KBM-7 (cell line): Measurements from ENCODE around the gene RPS2.
A peak's percentile ranks its signal among the peaks of the same experiment; 100 is the strongest.
"Not testable (repeated sequence)": the region's sequence is repeated elsewhere in the genome, so short reads cannot be mapped to it uniquely, and the experiment has no call there.

Source experiments
- DNase-seq: peaks from one replicate; pipeline ENCODE4 v3.0.0-alpha.2; 2015
- in situ Hi-C: fragments of 300-500 bp; cut with MboI; formaldehyde crosslinking; loops from 2 replicates; pipeline ENCODE4 v1.14.3; 2020; ENCODE audit warnings: low sequenced_read_pairs, low pct_unique_long_range_greater_than_20kb, mixed read lengths

Gene RPS2

DNA sequence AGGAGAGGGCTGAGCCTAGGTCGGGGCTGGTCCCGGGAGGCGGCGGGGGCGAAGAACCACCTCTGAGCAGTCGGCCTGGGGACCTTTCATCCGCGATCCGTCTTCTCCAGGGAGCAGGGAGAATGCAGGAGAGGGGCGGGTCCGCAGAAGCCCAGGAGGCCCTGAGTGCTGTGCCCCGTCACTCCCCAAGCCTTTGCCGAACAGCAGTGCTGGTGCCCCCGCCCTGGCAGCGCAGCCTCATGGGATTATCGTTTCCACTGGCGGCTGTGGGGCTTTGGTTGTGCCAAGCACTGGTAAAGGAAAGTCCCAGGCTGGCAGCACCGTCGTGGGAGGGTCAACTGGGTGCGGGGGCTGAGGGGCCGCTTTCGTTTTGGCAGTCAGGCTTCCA lies 7.9 kb upstream of the RPS2 start:
- in situ Hi-C loops, result no loop called here
- DNase-seq, result no peak

DNA sequence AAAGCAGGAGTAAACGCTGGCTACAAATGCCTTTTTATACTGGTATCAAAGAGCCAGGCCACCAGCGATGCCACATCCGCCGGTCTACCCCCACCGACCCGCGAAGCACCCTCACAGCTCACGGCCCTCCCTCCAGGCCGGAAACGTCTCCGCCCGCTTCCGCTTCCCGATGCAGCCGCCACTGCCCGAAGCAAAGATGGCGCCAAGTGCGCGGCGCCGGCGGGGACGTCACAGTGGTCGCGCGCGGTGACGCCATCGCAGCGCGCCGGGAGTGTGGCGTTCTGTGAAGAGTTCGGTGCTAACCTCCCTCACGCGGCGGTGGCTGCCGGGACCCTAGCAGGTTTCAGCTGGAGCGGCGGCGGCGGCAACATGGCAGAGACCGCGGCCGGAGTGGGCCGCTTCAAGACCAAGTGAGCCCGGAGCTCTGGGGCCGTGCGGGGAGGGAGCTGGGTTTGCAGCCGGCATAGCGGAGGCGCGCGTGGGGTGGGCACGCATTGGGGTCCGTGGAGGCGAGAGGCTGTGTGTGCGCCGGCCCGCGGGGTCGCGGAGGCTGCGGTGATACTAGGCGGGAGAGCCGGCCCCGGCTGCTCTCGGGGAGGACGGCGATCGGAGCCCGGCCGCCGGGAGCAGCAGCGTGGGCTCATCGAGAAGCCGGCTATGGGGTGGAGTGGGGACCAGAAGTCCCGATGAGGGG lies 7.3 kb upstream of the RPS2 start, which contains the start of gene TBL3:
Gene TBL3 (plus strand): TSS at position 258 of the 694 bp plus-strand sequence. CDS start 112 bp downstream, at position 370.
- in situ Hi-C loops, result no loop called here
- peak; percentile 97 for DNase-seq

GRCh38 chr16:1968146-1968953 lies 3.7 kb upstream of the RPS2 start:
- in situ Hi-C loops, result no loop called here
- DNase-seq, result no peak

DNA sequence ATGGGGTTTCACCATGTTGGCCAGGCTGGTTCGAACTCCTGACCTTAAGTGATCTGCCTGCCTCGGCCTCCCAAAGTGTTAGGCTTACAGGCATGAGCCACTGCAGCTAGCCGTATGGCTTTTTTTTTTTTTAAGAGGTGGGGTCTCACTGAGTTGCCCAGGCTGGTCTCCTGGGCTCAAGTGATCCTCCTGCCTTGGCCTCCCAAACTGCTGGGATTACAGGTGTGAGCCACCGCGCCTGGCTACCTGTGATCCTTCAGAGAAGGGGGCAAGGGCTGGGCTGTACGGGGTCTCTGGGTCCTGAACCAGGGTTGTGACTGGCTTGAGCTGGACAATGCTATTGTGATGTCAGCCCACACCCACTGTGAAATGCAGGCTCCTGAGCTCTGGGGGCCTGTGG lies 1.8 kb upstream of the RPS2 start, which contains the start of gene RNF151:
Gene RNF151 (plus strand): TSS at position 397 of the 400 bp plus-strand sequence. CDS start 26 bp downstream, outside the sequence.
- DNase-seq, result no peak
- in situ Hi-C loops, result no loop called here

GRCh38 chr16:1965396-1966001 lies 873 bp upstream of the RPS2 start:
- no peak for DNase-seq
- in situ Hi-C loops, result no loop called here

GRCh38 chr16:1963806-1964505 lies 670 bp downstream of the RPS2 start:
- in situ Hi-C loops, result no loop called here
- peak; percentile 50 for DNase-seq

GRCh38 chr16:1962161-1963153 lies 2.2 kb downstream of the RPS2 start:
- DNase-seq, in situ Hi-C loops: not testable (repeated sequence)

- in situ Hi-C loops, result no loop called here
- peak; percentile 43 for DNase-seq
Measured at GRCh38 chr16:1961651-1962067, 3.0 kb downstream of the RPS2 start.

GRCh38 chr16:1960665-1961630 lies 3.7 kb downstream of the RPS2 start:
- in situ Hi-C loops, result no loop called here
- peak; percentile 80 for DNase-seq

DNA sequence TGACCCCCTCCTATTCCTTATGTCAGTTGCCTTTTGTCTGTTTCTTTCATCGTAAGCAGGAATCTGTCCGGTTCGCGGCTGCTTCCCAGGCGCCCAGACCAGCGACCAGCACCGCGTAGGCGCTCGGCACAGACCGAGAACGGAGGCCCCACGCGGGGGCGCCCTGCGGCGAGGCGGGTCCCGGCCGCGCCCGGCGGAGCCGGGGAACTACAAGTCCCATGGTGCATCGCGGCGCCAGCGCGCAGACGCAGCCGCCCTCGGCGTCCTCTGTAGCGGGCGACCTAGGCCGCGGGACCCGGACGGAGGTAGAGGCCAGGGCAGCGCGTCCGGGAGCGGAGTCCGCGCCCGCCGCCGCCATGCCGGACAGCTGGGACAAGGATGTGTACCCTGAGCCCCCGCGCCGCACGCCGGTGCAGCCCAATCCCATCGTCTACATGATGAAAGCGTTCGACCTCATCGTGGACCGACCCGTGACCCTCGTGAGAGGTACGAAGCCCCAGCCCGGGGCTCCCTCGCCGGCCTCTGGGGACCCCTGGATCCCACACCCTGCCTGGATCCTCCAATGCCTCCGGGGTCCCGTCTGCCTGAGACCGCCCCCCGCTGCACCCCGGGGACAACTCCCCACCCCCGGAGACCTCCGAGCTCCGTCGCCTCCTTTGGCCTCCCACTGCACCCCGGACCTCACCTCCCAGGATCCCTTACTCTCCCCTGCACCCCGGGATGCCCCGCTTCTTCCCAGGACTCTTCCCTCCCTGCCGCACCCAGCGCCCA lies 5.2 kb downstream of the RPS2 start, which contains the start of gene NDUFB10:
Gene NDUFB10 (plus strand): TSS at position 270 of the 771 bp plus-strand sequence. CDS start 87 bp downstream, at position 357.
- peak; percentile 86 for DNase-seq
- in situ Hi-C loops, result no loop called here

DNA sequence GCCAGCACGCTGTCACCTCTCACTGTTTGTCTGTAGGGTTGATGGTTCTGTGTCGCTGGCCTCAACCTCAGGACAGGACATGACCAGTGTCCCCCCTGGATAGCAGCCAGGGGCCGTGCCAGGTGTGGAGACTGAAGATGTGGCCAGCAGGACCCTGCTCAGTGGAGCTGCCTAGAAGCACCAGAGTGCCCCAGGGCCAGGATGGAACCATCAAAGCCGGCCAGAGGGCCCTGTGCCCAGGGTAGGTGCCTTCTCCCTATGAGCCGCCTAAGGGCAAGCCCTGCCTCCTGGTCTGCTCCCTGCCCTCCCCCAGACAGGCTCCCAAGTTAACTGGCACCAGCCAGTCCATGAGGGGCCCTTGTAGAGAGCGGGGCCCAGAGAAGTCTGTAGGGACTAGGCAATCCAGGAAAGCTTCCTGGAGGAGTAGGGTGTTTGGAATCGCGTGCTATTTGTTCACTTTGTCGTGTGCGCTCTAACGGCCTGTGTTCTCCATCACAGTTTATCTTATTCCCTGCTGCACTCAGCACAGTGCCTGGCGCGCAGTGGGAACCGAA lies 5.8 kb downstream of the RPS2 start:
- in situ Hi-C loops, result no loop called here
- no peak for DNase-seq

DNA sequence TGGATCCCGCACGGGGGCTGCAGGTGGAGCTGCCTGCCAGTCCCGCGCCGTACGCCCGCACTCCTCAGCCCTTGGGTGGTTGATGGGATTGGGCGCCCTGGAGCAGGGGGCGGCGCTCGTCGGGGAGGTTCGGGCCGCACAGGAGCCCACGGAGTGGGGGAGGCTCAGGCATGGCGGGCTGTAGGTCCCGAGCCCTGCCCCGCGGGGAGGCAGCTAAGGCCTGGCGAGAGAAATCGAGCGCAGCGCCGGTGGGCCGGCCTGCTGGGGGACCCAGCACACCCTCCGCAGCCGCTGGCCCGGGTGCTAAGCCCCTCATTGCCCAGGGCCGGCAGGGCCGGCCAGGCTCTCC lies 6.5 kb downstream of the RPS2 start:
- in situ Hi-C loops, DNase-seq: not testable (repeated sequence)

GRCh38 chr16:1957434-1958142 lies 7.0 kb downstream of the RPS2 start:
- DNase-seq, in situ Hi-C loops: not testable (repeated sequence)

DNA sequence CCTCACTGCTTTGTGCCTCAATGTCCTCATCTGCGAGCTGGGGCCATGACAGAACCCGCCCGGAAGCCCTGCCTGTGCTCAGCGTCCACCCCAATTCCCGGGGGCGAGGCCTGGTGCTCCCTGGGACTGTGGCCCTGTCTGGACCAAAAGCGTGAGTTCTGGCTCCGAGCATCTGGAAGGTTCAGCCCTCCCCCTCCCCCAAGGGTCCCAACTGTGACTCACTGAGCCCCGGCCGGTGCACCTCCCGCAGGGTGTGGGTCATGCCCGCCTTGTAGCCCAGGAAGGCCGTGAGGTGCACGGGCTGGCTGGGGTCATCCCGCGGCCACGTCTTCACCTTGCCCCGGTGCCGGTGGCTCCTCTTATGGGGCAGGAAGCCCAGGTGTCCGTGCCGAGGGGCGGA lies 10.9 kb downstream of the RPS2 start:
- in situ Hi-C loops, result no loop called here
- DNase-seq, result no peak

GRCh38 chr16:1950559-1950958 lies 14.1 kb downstream of the RPS2 start:
- no peak for DNase-seq

GRCh38 chr16:1950047-1950446 lies 14.6 kb downstream of the RPS2 start:
- in situ Hi-C loops, result no loop called here

More at GRCh38 chr16:1950559-1950958, 14.1 kb downstream of the RPS2 start:
- in situ Hi-C loops, result no loop called here

More at GRCh38 chr16:1950047-1950446, 14.6 kb downstream of the RPS2 start:
- no peak for DNase-seq
